HG02623 (cell line): Measurements from ENCODE around the gene ALG1L2.
"Not testable (repeated sequence)": the region's sequence is repeated elsewhere in the genome, so short reads cannot be mapped to it uniquely, and the experiment has no call there.

Source experiments
- ATAC-seq: cut with Tn5 transposase; IDR thresholded peaks from one replicate; pipeline ENCODE4 v1.9.1; 2021; ENCODE audit warnings: moderate library complexity; ENCODE audit not compliant: unreplicated experiment

The ALG1L2 gene

GRCh38 chr3:130081351-130081881, at the start of gene ALG1L2:
TSS of gene ALG1L2 (plus strand) at chr3:130081831. CDS start at chr3:130082017, 186 bp downstream.
- no peak for ATAC-seq

GRCh38 chr3:130037126-130037815, 44.4 kb upstream of the ALG1L2 start:
- not testable (repeated sequence) for ATAC-seq

- ATAC-seq = not testable (repeated sequence)
These were observed 38.9 kb upstream of the ALG1L2 start for GRCh38 chr3:130042736-130043135.

GRCh38 chr3:130043658-130044057, 38.0 kb upstream of the ALG1L2 start:
- ATAC-seq = not testable (repeated sequence)

- no peak for ATAC-seq
These were observed 37.3 kb upstream of the ALG1L2 start for GRCh38 chr3:130044370-130044769.

- ATAC-seq = no peak
These were observed 32.9 kb upstream of the ALG1L2 start for GRCh38 chr3:130048726-130049125.

GRCh38 chr3:130052366-130052765, 29.3 kb upstream of the ALG1L2 start:
- not testable (repeated sequence) for ATAC-seq

GRCh38 chr3:130052965-130053364, 28.7 kb upstream of the ALG1L2 start:
- ATAC-seq = not testable (repeated sequence)

- not testable (repeated sequence) for ATAC-seq
These were observed 23.9 kb upstream of the ALG1L2 start for GRCh38 chr3:130057536-130058266.

- ATAC-seq = not testable (repeated sequence)
These were observed 23.4 kb upstream of the ALG1L2 start for GRCh38 chr3:130058267-130058657.

- not testable (repeated sequence) for ATAC-seq
These were observed 22.9 kb upstream of the ALG1L2 start for GRCh38 chr3:130058716-130059115.

- ATAC-seq = not testable (repeated sequence)
These were observed 22.5 kb upstream of the ALG1L2 start for GRCh38 chr3:130059162-130059561.

GRCh38 chr3:130073582-130073981, 8.0 kb upstream of the ALG1L2 start:
- no peak for ATAC-seq

GRCh38 chr3:130077636-130078035, 4.0 kb upstream of the ALG1L2 start:
- no peak for ATAC-seq

- ATAC-seq = not testable (repeated sequence)
These were observed 1.9 kb downstream of the ALG1L2 start for GRCh38 chr3:130083363-130084090.

- ATAC-seq = no peak
These were observed 2.9 kb downstream of the ALG1L2 start for GRCh38 chr3:130084436-130084980.

- ATAC-seq = no peak
These were observed 4.2 kb downstream of the ALG1L2 start for GRCh38 chr3:130085881-130086280.

GRCh38 chr3:130086628-130087027, 5.0 kb downstream of the ALG1L2 start:
- not testable (repeated sequence) for ATAC-seq

- ATAC-seq = no peak
These were observed 6.4 kb downstream of the ALG1L2 start for GRCh38 chr3:130088061-130088460.

GRCh38 chr3:130090681-130091080, 9.1 kb downstream of the ALG1L2 start:
- not testable (repeated sequence) for ATAC-seq

GRCh38 chr3:130091958-130092357, 10.3 kb downstream of the ALG1L2 start:
- no peak for ATAC-seq
